ENCODE measurements around the gene SAC3D1. TPM values are rescaled to one million over a fixed set of nuclear protein-coding genes. Genes with fewer than 3 reads are reported as not detected.

Gene SAC3D1
- total RNA-seq, 4 donors from 2014 or later = 10.9 to 21.5 (median 13.9) TPM

GRCh38 chr11:65077451-65077850 lies 36.4 kb downstream of the SAC3D1 start:
- no peaks in the 10 kb centered on the region for H3K9me3 ChIP-seq
- peak overlapping the region in 1 of 4 donors; percentile 71 for H3K27ac ChIP-seq

GRCh38 chr11:65078151-65078550 lies 37.1 kb downstream of the SAC3D1 start:
- TF ChIP-seq POLR2A (IDR thresholded peaks at IDR 0.05) (peak in 1 of 2 donors; percentile 21), CTCF (IDR thresholded peaks at IDR 0.05) (peak; percentile 67 to 91 (median 82))
- H3K4me3 ChIP-seq = no peak overlapping the region
- H3K27ac ChIP-seq = peak overlapping the region in 2 of 4 donors; percentile 35 to 71
- H3K9me3 ChIP-seq = no peaks in the 10 kb centered on the region
- H3K36me3 ChIP-seq = no peaks in the 10 kb centered on the region
- H3K27me3 ChIP-seq = no peaks in the 10 kb centered on the region
- peak; percentile 70 to 92 (median 87) for DNase-seq
- H3K4me1 ChIP-seq = peaks cover 0 to 6% (median 1%) of the 10 kb centered on the region in 4 donors

More at GRCh38 chr11:65077451-65077850, 36.4 kb downstream of the SAC3D1 start:
- H3K36me3 ChIP-seq = no peaks in the 10 kb centered on the region
- H3K4me3 ChIP-seq = no peak overlapping the region
- peaks cover 0 to 6% (median 0%) of the 10 kb centered on the region in 4 donors for H3K4me1 ChIP-seq
- DNase-seq = no peak
- no peak for TF ChIP-seq POLR2A (IDR thresholded peaks at IDR 0.05)
- TF ChIP-seq CTCF (IDR thresholded peaks at IDR 0.05) = peak in 1 of 6 experiments; percentile 4
- no peaks in the 10 kb centered on the region for H3K27me3 ChIP-seq

- H3K36me3 ChIP-seq = no peaks in the 10 kb centered on the region
- no peaks in the 10 kb centered on the region for H3K9me3 ChIP-seq
- H3K4me1 ChIP-seq = peaks cover 0 to 8% (median 5%) of the 10 kb centered on the region in 4 donors
- no peak overlapping the region for H3K4me3 ChIP-seq
- no peak for DNase-seq
- peak overlapping the region in 3 of 4 donors; percentile 11 to 71 (median 35) for H3K27ac ChIP-seq
- H3K27me3 ChIP-seq = no peaks in the 10 kb centered on the region
- TF ChIP-seq CTCF (IDR thresholded peaks at IDR 0.05) (no peak), POLR2A (IDR thresholded peaks at IDR 0.05) (no peak)
Observed at GRCh38 chr11:65078786-65079342, 37.9 kb downstream of the SAC3D1 start.

DNA sequence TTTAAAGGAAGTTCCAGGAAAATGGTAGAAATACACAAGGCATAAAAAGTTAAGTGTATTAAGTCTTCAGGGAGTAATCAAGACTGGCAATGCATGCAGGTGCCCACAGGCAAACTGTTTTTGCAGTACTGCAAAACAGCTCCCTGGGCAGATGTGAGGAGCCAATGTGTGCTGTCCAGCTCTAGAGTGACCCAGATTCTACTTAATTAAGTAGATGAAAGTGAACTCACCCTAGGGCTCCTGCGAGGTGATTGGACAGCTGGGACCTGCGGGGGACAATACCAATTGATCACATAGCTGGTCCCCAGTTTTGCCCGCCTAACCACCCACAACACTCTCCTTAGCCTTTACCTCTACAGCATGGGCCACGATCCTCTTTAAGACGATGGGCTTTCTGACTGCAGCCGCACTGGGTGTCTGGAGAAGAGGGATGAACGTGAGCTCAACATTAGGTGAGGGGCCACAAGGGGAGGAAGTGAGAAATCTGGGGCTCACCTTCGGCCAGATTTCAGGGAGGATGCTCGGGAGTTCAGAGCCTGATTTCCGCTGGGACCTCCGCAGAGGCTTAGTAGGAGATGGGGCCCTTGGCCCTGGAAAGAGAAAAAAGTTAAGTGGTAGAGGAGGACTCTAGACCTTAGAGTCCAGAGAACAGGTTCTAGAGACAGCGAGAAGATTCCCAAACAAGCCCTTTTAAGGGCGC lies 42.3 kb downstream of the SAC3D1 start:
- no peaks in the 10 kb centered on the region for H3K9me3 ChIP-seq
- peak overlapping the region; percentile 93 to 97 (median 96) for H3K27ac ChIP-seq
- H3K4me1 ChIP-seq = peaks cover 6 to 21% (median 10%) of the 10 kb centered on the region in 4 donors
- no peak for TF ChIP-seq POLR2A (IDR thresholded peaks at IDR 0.05)
- no peak for TF ChIP-seq CTCF (IDR thresholded peaks at IDR 0.05)
- H3K4me3 ChIP-seq = peak overlapping the region; percentile 73 to 86 (median 84)
- no peak for DNase-seq
- H3K27me3 ChIP-seq = no peaks in the 10 kb centered on the region
- H3K36me3 ChIP-seq = peaks cover 0 to 34% (median 0%) of the 10 kb centered on the region in 3 donors

GRCh38 chr11:65083834-65084597 lies 43.0 kb downstream of the SAC3D1 start, which contains the start of the genes CDCA5 and ZFPL1:
Gene CDCA5, minus strand, starts transcription at chr11:65084040. Its CDS starts 62 bp downstream, at chr11:65083978.
Gene ZFPL1, plus strand, starts transcription at chr11:65084222. Its CDS starts 477 bp downstream, at chr11:65084699.
- peak; percentile 93 to 98 (median 96) for DNase-seq
- Histone ChIP-seq H3K4me1 (peaks cover 6 to 21% (median 8%) of the 10 kb centered on the region in 4 donors), H3K27ac (peak within 1 kb of the TSS; percentile 93 to 97 (median 96)), H3K36me3 (peaks cover 0 to 41% (median 0%) of the 10 kb centered on the region in 3 donors), H3K27me3 (no peaks in the 10 kb centered on the region), H3K9me3 (no peaks in the 10 kb centered on the region), H3K4me3 (peak within 1 kb of the TSS; percentile 73 to 86 (median 84))
- TF ChIP-seq CTCF (IDR thresholded peaks at IDR 0.05) = peak in 2 of 6 experiments; percentile 28 to 30
- peak; percentile 54 to 67 for TF ChIP-seq POLR2A (IDR thresholded peaks at IDR 0.05)

Data from Peyer's patch (tissue), 4 donors.